Stimulated activated CD8-positive, alpha-beta memory T cell treated with anti-CD3 and anti-CD28 coated beads, Interleukin-15, amount 100 ng/mL, for 24 hours (primary cell): ENCODE data around the gene CADM4.
A peak's percentile ranks its signal among the peaks of the same experiment; 100 is the strongest.
"Not testable (repeated sequence)": the region's sequence is repeated elsewhere in the genome, so short reads cannot be mapped to it uniquely, and the experiment has no call there.

Experiments
- DNase-seq: peaks from one replicate; pipeline ENCODE4 v3.0.0-alpha.2; 2020; ENCODE audit warnings: low read depth

The CADM4 gene

DNA sequence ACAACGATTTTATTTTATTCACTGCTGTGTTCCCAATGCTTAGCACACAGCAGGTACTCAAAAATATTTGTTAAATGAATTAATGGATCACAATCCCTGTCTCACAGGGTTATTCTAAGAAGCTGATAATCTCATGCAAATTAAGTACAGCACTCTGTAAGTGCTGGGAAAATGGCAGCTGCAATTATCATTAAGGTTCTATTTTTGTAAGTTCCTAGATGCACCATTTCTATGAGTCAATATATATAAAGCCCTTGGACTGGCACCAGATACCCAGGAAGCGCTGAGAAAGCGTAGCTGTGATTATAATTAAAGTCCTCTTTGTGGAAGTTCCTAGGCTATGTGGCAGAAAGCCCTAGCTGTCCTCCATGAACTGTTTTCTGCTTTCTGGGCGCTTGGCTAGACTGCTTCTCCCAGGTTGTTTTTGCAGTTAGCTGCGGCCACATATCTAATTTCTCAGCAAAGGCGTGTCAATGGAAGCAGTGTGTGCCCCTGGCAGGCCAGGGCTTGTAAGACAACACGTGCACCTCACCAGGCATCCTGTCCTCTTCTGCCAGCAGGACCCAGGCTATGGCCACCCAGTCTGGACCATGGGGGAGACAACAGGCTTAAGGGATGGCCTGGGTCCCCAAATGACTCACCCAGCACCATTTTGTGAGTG, 33.0 kb downstream of the CADM4 start:
- DNase-seq = no peak

DNA sequence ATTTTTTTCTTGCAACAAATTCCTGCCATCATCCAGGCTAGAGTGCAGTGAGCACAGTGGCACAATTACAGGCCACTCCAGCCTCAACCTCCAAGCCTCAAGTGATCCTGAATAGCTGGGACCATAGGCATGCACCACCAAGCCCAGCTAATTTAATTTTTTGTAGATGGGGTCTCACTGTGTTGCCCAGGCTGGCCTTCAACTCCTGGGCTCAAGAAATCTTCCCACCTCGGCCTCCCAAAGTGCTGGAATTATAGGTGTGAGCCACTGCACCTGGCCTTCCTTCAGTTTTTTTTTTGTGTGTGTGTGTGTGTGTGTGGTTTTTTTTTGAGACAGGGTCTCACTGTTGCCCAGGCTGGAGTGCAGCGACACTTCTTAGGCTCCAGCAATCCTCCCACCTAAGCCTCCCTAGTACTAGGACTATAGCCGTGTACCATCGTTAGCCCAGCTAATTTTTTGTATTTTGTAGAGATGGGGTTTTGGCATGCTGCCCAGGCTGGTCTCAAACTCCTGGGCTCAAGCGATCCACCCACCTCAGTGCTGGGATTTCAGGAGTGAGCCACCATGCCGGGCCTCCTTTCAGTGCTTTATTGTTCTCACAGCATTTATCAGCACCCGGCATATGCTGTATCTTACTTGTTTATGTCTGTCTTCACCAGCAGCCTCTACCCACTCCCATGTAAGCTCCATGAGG, 33.6 kb downstream of the CADM4 start:
- DNase-seq = no peak

DNA sequence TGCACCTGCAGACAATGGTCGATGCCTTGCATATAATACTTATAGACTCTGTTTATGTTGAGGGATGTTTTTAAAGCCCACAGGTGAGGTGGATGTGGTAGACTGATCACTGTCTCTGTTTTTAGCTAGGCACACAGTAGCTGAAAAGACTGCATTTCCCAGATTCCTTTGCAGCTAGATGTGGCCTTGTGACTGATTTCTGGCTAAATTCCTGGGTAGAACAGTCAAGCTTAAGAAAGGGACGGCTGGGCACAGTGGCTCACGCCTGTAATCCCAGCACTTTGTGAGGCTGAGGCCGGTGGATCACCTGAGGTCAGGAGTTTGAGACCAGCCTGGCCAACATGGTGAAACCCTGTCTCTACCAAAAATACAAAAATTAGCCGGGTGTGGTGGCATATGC, 39.3 kb downstream of the CADM4 start:
- not testable (repeated sequence) for DNase-seq

DNA sequence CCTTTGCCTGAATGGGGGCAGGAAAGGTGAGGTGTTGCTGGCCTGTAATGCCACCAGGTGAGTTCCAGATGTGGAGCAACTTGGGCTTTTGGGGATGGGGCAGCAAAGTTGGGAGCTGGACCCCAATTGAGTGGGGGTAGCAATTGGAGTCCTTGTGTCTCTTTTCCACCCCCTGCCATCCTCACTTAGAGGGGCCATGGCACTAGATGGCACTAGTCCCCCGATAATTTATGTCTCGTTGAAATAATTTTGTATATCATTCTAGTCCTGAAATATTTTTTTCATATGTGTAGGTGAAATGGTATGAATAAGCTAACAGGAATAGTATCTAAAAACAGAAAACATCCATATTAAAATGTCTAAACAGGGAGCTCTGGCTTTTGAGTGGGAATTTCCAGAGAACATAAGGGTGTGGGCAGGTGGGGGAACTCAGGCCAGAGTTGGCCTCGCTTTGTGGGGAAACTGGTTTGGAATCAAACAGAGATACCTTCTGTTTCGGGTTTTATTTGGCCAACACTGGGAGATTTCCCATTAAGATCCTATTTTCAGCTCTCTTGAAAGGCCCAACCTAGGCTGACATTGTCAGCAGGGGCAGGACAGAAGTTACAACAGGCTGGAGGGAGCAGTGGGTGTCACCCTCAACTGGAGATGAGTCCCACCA, 39.9 kb downstream of the CADM4 start:
- no peak for DNase-seq

DNA sequence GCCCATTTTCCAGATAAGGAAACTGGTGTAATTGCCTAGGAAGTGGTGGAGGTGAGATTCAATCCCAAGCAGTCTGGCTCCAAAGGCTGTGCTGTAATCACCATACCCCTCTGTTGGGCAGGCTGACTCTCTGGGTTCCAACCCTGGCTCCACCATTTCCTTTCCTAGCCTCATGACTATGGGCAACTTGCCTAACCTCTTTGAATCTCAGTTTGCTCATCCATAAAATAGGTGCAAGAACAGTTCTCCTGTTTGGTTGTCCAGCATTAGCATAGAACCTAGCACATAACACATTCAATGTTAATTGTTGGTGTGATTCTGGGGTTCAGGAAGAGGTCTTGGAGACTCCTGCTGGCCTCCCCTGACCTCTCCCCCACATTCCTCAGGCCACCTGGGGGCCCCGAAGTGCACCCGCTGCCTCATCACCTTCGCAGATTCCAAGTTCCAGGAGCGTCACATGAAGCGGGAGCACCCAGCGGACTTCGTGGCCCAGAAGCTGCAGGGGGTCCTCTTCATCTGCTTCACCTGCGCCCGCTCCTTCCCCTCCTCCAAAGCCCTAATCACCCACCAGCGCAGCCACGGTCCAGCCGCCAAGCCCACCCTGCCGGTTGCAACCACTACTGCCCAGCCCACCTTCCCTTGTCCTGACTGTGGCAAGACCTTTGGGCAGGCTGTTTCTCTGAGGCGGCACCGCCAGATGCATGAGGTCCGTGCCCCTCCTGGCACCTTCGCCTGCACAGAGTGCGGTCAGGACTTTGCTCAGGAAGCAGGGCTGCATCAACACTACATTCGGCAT, 41.0 kb downstream of the CADM4 start:
- no peak for DNase-seq

DNA sequence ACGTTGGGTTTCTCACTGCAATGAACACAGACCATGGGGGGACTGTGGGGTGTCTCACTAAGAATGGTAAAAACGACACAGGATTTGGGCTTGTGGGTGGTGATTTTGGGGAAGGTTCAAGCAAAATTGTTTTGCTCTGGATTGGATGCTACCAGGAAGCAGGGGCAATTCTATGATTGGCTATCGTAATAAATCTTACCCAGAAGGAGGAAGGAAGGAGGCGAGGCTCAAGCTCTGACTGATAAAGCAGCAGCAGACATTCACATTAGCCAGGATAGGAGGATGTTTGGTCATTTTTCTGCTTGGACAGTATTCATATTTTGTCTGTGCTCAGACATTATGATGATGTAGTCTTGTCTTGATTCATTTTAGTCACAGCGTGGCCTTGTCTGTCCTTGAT, 41.8 kb downstream of the CADM4 start:
- no peak for DNase-seq

DNA sequence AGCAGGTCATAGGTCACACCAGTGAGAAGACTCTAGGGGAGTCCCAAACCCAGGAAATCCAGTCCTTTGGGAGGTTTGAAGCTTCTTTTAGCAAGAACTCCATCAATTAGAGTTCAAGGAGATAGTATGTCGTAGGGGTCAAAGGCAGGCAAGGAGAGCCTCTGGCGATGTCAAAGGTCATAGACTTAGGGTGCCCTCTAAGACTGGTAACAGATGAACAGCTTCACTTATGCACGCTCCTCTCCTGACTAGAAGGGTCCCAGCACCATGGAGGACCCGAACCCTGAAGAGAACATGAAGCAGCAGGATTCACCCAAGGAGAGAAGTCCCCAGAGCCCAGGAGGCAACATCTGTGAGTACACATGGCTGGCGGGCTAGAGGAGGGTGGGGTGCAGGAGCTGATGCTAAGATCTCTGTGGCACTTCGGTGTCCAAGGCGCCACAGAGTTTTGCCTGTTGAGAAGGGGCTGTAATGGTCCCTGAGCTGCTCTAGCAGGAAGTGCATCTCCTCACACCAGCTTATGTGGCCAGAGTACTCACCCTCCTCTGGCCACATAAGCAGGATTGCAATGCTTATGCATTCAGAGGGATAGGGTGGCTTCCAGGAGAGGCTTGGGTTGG, 42.7 kb downstream of the CADM4 start:
- no peak for DNase-seq

DNA sequence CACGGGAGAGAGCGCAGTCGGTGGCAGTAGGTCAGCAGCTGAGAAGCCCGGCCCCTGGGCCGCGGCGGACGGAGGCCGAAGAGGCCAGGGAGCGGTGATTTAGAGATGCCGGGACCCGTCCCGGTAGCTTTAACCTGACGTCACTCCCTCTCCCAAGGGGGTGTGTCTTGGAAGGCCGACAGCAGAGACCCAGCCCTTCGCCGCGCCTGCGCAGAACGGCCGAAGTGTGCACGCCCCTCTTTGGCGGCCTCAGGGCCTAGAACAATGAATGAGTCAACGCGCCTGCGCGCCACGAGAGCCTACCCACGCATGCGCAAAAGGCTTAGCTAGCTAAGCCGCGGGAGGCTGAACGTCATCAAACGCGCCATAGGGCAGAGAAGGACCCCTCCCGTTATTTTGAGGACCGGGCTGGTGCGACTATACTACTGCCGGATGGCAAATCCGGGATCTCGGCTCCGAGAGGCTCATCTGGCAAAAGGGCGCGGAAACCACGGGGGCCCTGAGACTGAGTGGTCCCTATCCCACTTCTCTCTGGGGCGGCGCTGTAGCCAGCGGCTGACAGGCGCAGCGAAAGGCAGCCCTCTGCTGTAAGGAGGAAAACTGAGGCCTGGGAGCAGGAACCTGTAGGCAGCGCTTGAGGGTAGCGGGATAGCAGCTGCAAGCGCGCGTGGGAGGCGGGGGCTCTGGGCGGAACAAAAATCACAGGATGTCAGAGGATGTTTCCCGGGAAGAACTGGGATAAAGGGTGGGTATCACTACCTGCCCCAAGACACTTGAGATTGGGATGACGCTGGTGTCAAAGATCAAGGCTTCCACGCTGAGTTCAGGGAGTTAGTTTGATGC, 43.4 kb downstream of the CADM4 start, which contains the start of the genes IRGQ and ZNF576:
Gene IRGQ, minus strand, starts transcription at position 136 of the 843 bp plus-strand sequence. CDS start 796 bp downstream, outside the sequence.
Gene ZNF576, plus strand, starts transcription at position 597 of the 843 bp plus-strand sequence. CDS start 514 bp downstream, outside the sequence.
- peak; percentile 100 for DNase-seq

DNA sequence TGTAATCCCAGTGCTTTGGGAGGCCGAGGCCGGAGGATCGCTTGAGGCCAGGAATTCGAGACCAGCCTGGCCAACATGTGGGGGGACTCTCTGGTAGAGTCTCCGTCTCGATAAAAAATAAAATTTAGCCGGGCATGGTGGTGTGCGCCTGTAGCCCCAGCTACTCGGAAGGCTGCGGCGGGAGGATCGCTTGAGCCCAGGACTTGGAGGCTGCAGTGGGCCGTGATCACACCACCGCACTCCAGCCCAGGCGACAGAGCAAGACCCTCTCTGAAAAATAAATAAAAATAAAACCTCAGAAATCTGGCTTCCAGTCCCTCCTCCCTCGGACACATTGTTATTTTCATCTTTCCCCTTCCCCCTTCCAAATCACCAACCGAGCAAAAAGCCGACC, 44.0 kb downstream of the CADM4 start:
- no peak for DNase-seq

DNA sequence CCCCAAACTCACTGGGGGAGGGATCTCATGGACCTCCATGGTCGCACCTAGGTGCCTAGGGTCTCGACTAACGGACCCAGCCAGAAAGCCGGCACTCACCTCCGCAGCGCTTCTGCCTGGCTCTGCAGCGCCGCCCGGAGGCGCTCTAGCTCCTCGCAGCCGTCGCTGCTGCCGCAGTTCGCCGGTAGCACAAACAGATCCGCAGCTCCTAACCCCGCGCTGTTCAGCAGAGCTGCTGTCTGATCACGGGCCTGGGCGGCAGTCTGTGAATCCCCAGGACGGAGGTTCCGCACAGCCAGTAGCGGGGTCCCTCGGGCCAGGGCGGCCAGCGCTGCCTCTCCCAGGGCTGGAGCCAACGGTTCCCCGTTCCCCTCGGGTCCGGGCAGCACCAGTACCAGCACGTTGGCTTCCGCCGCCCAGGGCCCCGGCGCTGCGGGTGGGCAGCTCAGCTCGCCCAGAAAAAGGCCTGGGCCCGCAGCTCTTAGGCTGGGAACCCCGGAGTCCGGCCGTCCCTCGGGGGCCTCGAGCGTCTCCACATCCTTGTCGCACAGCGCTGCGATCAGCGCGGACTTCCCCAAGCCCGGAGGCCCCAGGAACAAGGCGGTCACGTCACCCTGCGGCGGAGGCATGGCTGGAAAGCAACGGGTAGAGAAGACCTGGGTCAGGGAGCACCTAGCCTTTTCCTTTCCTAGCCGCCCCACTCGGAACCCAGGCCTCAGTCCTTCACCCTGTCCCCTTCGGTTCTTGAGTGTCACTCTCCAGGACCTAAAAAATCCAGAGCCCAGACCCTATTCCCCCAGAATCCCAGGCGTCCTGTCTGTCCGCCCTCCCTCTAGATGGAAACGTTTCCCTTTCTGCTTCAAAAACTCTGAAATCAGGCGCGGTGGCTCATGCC, 44.7 kb downstream of the CADM4 start:
- peak; percentile 42 for DNase-seq

DNA sequence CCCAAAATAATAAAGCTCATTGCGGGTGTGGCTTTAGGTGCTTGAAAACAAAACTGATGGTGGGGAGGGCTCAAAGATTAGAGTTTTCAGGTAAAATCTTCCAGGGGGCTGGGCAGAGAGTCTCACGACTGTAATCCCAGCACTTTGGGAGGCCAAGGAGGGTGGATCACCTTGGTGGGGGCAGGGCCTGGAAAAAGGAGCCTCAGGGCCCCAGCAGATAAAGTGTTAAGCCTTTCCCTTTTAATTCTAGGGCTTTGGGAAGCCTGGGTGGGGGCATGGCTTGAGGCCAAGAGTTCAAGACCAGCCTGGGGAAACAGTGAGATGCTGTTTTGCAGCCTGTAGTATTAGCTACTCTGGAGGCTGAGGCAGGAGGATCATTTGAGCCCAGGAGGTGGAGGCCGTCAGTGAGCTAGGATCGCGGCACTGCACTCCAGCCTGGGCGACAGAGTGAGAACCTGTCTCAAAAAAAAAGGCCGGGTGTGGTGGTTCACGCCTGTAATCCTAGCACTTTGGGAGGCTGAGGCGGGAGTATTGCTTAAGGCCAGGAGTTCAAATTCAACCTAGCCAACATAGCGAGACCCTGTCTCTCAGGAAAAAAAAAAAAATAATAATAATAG, 45.5 kb downstream of the CADM4 start:
- no peak for DNase-seq

DNA sequence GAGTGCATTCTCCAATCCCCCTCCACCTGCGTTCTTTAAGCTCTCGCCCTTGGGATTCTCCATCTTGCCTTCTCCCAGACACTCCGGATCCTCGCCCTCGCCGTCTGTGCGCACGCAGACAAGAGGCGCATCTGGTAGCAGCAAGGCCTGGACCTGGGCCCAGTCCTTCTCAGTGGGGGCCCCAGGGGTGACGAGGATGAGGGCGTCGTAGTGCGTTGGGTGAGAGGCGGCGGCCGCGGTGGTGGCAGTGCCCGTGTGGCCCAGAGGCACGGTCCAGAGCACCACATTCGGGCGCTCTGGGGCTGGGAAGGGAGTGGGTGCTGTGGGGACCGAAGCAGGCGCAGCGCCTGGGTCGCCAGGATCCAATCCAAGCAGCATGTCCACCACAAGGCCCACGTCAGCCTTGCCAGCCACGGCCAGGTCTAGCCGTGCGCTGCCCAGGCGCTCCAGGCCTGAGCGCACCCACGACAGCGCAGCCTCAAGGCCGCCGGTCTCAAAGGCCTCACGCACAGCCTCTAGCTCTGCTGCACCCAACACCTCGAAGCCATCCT, 46.8 kb downstream of the CADM4 start:
- DNase-seq = no peak

DNA sequence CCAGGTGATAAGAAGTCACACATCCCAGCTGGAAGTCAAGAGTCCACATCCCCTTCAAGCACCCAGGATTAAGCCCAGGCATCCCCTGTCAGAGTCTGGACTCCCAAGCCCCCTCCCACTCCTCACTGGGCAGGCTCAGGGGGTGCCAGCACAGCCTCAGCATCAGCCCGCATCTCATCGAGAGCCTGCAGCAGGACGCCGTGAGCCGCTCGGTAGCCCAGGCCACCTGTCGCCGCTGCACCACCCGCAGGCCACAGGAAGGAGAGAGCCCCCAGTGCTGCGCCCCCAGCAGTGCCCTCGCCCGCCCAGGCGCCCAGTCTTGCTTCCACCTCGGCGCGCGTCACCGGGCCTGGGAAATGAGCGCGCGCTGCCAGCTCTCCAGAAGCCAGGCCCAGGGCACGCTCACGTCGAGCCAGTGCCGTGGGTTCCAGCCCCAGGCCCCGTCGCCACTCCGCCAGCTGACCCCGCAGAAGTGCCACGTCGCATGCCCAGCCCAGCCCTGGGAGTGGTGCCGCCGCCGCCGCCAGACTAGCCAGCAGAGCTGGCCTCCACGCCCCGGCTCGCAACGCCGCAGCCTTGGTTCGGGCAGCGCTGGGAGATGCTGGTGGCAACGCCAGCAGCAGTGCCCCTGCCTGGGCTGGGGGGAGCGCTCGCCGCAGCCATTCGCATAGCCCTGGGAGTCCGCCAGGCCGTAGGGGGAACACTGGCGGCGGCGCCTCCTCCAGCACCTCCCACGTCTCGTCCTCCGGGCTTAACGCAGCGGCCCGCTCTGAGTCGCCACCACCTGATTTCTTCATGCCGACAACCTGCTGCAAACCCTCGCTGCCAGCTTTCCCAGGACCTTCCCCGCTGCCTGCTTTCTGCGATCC, 47.5 kb downstream of the CADM4 start:
- no peak for DNase-seq

DNA sequence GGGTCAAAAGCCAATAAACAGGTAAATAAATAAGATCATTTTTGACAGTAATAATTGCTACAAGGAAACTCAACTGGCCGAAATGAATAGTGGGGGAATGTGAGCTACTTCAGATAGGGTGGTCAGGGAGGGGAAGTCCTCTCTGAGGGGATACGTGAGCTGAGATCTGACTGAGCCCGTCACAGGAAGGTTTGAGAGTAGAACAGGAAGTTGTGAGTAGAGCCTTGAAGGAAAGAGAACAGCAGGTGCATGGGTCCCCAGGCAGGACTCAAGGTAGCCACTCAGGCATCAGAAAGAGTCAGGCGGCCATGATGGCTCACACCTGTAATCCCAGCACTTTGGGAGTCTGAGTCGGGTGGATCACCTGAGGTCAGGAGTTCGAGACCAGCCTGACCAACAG, 50.0 kb downstream of the CADM4 start:
- DNase-seq = no peak

DNA sequence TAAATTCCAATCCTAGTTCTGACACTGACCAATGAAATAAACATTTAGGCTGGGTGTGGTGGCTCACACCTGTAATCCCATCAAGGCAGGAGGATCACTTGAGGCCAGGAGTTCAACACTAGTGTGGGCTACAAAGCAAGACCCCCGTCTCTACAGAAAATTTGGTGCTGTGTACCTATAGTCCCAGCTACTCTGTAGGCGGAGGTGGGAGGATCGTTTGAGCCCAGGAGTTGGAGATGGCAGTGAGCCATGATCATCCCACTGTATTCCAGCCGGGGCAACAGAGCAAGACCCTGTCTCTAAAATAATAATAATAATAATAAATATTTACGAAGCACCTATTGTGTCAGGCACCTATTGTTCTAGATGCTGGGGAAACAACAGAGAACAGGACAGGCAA, 50.4 kb downstream of the CADM4 start:
- no peak for DNase-seq

DNA sequence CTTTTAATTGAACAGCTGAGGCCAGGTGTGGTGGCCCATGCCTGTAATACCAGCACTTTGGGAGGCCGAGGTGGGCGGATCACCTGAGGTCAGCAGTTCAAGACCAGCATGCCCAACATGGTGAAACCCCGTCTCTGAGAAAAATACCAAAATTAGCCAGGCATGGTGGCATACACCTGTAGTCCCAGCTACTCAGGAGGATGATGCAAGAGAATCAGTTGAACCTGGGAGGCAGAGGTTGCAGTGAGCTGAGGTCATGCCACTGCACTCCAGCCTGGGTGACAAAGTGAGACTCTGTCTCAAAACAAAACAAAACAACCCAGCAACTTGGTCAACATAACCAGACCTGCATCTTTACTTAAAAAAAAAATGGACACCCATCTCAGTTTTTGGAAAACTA, 52.6 kb downstream of the CADM4 start:
- not testable (repeated sequence) for DNase-seq

DNA sequence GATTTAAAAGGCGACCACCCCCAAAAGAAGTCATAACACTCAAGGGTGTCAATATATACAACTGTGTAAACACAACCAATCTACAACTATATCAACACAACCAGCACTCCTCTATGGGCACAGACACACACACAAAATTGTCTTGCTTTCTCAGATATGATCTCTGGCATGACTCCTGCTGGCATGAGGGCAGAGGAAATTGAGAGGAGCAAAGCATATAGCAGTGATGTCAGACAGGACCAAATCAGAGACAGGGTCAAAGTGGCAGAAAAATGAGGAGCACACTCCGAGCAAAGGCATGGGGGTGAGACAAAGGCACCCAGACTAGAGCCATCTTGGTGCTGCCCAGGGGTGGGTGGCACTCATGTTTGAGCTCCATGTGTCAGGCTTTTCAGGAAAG, 53.3 kb downstream of the CADM4 start:
- no peak for DNase-seq

DNA sequence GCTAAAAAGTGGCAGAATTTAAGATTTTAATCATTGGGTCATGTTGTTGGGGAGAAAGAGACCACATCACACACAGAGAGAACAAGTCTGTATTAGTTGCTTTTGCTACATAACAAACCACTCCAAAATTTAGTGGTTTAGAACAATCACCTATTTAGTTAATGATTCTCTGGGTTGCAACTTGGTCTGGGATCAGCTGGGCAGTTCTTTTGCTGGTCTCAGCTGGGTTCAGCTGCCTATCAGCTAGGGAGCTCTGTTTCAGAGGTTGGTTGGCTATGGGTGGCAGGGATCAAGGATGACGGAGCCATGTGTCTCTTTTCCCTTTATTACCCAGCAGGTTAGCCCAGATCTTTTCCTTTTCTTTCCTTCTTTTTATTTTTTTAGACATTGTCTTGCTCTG, 55.2 kb downstream of the CADM4 start:
- no peak for DNase-seq
